Effector memory CD4-positive, alpha-beta T cell (primary cell): ENCODE data around the gene TRIM72.
"Not testable (repeated sequence)": the region's sequence is repeated elsewhere in the genome, so short reads cannot be mapped to it uniquely, and the experiment has no call there.

ENCODE experiments used
- DNase-seq, 3 donors: peaks; one replicate each; pipeline ENCODE4 v3.0.0-alpha.2; 2020
- H3K27ac ChIP-seq: 2 replicates; pipeline ENCODE4 v1.7.0; 2013; ENCODE audit warnings: mild to moderate bottlenecking, low read length, moderate library complexity; ENCODE audit not compliant: insufficient read depth, poor library complexity, severe bottlenecking
- H3K27me3 ChIP-seq: replicated peaks from 2 replicates; pipeline ENCODE4 v1.7.0; 2013; ENCODE audit warnings: mild to moderate bottlenecking, low read length; ENCODE audit not compliant: insufficient read depth, control insufficient read depth, poor library complexity, severe bottlenecking
- H3K36me3 ChIP-seq: 2 replicates; pipeline ENCODE4 v1.7.0; 2013; ENCODE audit warnings: mild to moderate bottlenecking, low read length, moderate library complexity; ENCODE audit not compliant: control insufficient read depth, insufficient read depth
- H3K4me1 ChIP-seq: 2 replicates; pipeline ENCODE4 v1.7.0; 2013; ENCODE audit warnings: low read length, mild to moderate bottlenecking; ENCODE audit not compliant: control insufficient read depth, insufficient read depth, poor library complexity, severe bottlenecking
- H3K4me3 ChIP-seq: 2 replicates; pipeline ENCODE4 v1.7.0; 2013; ENCODE audit warnings: low read length, low read depth, mild to moderate bottlenecking; ENCODE audit not compliant: insufficient read depth, poor library complexity, severe bottlenecking
- H3K9me3 ChIP-seq: 2 replicates; pipeline ENCODE4 v1.7.0; 2013; ENCODE audit warnings: mild to moderate bottlenecking, low read length, moderate library complexity; ENCODE audit not compliant: control insufficient read depth

The TRIM72 gene

DNA sequence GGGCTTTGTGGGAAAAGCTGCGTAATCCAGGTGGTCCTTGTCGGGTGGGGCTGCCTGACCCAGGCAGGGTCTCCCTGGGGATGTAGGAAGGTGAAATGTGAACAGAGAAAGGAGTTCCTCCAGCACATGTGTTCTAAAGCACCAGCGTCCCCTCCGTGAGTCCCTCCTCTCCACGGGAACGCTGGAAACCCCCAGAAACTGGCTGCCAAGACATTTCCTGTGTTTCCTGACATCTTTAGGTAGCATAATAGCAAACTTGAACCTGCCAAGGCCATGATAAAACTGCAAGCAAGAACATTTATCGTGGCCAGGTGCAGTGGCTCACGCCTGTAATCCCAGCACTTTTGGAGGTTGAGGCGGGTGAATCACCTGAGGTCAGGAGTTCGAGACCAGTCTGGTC, 15.6 kb downstream of the TRIM72 start:
- DNase-seq, result no peak
- Histone ChIP-seq H3K27me3 (no peaks in the 10 kb centered on the region), H3K27ac (no peak overlapping the region), H3K36me3 (no peaks in the 10 kb centered on the region), H3K4me1 (no peaks in the 10 kb centered on the region), H3K9me3 (no peaks in the 10 kb centered on the region), H3K4me3 (no peak overlapping the region)

DNA sequence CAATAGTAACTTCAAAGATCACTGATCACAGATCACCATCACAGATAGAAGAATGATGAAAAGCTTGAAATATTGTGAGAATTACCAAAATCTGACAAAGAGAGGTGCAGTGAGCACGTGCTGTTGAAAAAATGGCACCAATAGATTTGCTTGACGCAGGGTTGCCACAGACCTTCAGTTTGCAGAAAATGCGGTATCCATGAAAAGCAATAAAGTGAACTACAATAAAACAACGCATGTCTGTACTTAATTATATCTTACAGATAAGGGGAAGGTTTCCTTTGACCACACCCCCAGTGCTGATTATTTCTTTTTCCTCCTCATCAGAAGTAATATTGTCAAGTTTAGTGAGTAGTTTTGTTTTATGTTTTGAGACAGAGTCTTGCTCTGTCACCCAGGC, 24.1 kb downstream of the TRIM72 start:
- Histone ChIP-seq H3K36me3 (no peaks in the 10 kb centered on the region), H3K9me3 (no peaks in the 10 kb centered on the region), H3K27ac (no peak overlapping the region), H3K4me1 (no peaks in the 10 kb centered on the region), H3K27me3 (no peaks in the 10 kb centered on the region), H3K4me3 (no peak overlapping the region)
- no peak for DNase-seq

DNA sequence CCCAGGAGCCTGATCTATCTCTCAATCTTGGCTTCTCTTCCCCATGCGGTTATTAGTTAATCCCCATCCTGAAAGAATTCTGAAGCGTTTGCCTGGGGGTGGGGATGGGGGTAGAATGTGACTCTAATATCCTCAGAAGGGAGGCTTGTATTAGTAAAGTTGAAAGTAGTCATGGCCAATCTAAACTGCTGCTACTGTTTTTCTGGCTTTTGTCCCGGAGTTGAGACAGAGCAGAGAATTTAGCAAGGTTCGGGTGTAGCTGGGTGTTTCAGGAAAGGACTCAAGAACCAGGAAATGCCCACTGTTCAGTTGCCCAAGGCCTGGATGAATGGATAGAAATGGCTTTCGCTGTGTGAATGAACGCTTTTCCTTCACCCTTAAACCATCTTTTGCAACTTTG, 28.3 kb downstream of the TRIM72 start:
- Histone ChIP-seq H3K36me3 (no peaks in the 10 kb centered on the region), H3K27ac (no peak overlapping the region), H3K27me3 (no peaks in the 10 kb centered on the region), H3K4me1 (no peaks in the 10 kb centered on the region), H3K9me3 (no peaks in the 10 kb centered on the region), H3K4me3 (no peak overlapping the region)
- no peak for DNase-seq

DNA sequence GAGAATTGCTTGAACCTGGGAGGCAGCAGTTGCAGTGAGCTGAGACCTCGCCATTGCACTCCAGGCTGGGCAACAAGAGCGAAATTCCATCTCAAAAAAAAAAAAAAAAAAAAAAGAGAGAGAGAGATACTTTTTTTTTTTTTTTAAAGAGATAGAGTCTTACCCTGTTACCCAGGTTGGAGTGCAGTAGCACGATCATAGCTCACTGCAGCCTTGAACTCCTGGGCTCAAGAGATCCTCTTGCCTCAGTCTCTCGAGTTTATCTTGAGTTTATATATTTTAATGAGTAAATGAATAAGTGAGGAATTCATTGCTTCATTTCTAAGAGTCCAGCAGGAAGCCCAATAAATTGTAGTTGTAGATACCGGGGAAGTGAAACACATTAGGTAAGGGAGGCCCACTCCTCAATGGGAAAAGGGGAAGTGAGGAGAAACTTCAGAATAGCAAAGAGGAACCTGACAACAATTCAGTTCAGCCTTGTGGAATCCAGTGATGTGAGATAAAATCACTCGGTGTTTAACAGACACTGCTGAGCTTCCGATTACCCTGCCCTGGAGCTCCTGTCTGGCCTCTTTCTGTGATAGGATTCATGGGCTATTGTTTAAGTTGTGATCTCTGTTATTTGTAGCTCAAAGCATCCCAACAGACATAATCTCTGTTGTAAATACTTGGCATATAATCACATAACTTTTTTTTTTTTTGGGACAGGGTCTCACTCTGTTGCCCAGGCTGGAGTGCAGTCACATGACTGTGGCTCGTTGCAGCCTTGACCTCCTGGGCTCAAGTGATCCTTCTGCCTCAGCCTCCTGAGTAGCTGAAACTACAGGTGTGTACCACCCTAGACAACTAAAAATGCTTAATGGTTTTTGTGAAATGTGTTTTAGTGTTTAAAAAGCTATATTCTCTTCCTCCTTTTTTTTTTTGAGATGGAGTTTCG, 30.1 kb downstream of the TRIM72 start:
- Histone ChIP-seq H3K27ac (no peak overlapping the region), H3K4me3 (no peak overlapping the region)

DNA sequence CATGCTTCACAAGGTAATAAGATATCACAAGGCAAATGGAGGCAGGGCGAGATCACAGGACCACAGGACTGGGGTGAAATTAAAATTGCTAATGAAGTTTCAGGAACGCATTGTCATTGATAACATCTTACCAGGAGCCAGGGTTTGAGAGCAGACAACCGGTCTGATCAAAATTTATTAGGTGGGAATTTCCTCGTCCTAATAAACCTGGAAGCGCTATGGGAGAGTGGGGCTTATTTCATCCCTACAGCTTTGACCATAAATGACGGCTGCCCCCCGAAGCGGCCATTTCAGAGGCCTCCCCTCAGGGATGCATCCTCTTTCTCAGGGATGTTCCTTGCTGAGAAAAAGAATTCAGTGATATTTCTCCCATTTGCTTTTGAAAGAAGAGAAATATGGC, 31.7 kb downstream of the TRIM72 start:
- DNase-seq, H3K36me3 ChIP-seq, H3K27ac ChIP-seq, H3K4me1 ChIP-seq, H3K27me3 ChIP-seq, H3K4me3 ChIP-seq, H3K9me3 ChIP-seq: not testable (repeated sequence)

More for the DNA sequence above, 30.1 kb downstream of the TRIM72 start:
- no peaks in the 10 kb centered on the region for H3K9me3 ChIP-seq
- no peaks in the 10 kb centered on the region for H3K27me3 ChIP-seq
- H3K4me1 ChIP-seq, result no peaks in the 10 kb centered on the region
- DNase-seq, result no peak
- H3K36me3 ChIP-seq, result no peaks in the 10 kb centered on the region

DNA sequence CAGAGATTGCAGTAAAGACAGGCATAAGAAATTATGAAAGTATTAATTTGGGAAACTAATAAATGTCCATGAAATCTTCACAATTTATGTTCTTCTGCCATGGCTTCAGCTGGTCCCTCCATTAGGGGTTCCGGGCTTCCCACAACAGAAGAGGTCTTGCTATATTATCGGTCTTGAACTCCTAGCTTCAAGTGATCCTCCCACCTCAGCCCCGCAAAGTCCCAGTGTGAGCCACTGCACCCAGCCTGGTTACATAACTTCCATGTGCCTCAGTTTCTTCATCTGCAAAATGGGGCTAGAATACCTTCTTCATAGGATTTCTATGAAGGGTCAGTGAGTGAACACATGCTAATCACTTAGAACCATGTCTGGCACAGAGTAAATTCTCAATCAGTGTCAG, 32.4 kb downstream of the TRIM72 start:
- no peak overlapping the region for H3K4me3 ChIP-seq
- H3K9me3 ChIP-seq, result no peaks in the 10 kb centered on the region
- peaks cover 6% of the 10 kb centered on the region for H3K4me1 ChIP-seq
- no peak overlapping the region for H3K27ac ChIP-seq
- DNase-seq, result no peak
- H3K36me3 ChIP-seq, result no peaks in the 10 kb centered on the region
- H3K27me3 ChIP-seq, result no peaks in the 10 kb centered on the region

DNA sequence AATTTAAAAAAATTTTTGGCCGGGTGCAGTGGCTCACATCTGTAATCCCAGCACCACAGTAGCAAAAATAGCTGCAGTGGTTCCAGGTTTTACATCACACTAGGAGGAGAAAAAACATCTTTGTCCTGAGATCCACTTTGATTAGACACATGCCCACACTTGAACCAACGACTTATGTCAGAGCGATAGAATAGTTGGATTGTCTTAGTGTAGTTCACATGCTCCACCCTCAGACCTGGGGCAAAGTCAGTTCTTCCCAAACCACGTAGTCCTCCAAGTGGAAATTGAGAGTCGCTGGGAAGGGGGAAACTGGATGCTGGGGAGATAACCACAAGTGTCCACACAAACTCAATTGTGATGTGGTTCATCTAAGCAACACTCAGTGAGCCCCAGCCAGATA, 34.4 kb downstream of the TRIM72 start:
- no peaks in the 10 kb centered on the region for H3K27me3 ChIP-seq
- no peaks in the 10 kb centered on the region for H3K9me3 ChIP-seq
- H3K36me3 ChIP-seq, result no peaks in the 10 kb centered on the region
- DNase-seq, result no peak
- H3K27ac ChIP-seq, result no peak overlapping the region
- H3K4me3 ChIP-seq, result no peak overlapping the region
- peaks cover 6% of the 10 kb centered on the region for H3K4me1 ChIP-seq

DNA sequence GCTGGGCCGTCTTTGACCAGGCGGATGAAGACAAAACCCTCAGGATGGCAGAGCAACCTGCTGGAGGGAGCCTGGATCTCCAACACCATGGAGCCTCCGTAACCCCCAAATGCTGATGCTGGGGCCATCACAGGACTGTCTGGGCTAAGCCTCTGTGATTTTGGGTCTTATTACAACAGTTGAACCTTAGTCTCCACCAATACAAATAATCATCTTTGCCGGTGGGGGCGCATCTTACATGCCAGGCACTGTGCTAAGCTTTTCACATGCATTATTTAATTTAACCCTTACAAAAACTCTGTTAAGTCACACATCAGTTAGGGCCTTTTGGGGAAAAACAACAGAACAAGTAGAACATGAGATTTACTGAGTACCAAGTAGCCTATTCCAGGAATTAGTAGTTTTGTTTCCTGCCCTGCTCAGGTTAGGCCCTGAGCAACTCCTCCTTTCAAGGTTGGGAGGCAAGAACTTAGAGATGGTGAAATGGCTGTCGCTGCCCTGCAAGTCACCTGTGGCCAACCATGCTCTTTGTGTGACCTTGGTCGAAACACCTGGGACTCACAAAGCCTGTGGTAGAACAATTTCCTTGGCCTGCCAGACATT, 37.0 kb downstream of the TRIM72 start:
- no peak for DNase-seq
- Histone ChIP-seq H3K9me3 (no peaks in the 10 kb centered on the region), H3K4me1 (peaks cover 6% of the 10 kb centered on the region), H3K36me3 (no peaks in the 10 kb centered on the region), H3K27ac (no peak overlapping the region), H3K4me3 (no peak overlapping the region), H3K27me3 (no peaks in the 10 kb centered on the region)

DNA sequence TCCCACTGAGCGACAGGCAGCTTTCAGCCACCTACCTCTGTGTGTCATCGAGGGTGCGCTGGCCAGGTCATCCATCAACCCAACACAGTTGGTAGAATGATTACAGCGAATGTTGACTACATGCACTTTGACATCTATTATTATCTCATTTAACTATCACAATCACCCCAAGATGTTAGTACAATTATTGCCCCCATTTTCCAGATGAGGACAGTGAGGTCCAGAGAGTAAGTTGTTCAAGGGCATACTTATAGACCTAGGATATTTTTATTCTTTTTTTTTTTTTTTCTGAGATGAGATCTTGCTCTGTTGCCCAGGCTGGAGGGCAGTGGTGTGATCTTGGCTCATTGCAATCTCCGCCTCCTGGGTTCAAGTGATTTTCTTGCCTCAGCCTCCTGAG, 37.5 kb downstream of the TRIM72 start:
- peaks cover 6% of the 10 kb centered on the region for H3K4me1 ChIP-seq
- DNase-seq, result no peak
- no peaks in the 10 kb centered on the region for H3K9me3 ChIP-seq
- H3K4me3 ChIP-seq, result no peak overlapping the region
- no peaks in the 10 kb centered on the region for H3K27me3 ChIP-seq
- H3K36me3 ChIP-seq, result no peaks in the 10 kb centered on the region
- no peak overlapping the region for H3K27ac ChIP-seq

DNA sequence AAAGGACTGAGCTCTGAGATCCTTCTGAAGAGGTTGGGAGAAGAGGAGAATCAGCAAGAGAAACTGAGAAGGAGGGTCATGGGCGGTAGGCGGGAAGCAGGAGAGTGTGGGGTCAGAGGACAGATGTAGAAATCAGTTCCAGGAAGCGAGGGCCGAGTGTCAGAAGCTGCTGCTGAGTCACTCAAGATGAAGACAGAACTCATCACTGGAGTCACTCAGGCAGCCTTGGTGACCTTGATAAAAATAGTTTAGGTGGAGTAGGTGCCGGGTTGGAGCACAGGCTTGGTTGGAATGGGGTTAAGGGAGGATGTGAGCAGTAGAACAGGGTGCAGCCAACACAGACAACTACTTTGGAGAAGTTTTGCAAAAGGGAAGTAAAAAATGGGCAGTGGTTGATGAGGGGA, 39.7 kb downstream of the TRIM72 start:
- DNase-seq, result no peak

More for the DNA sequence above, 39.7 kb downstream of the TRIM72 start:
- Histone ChIP-seq H3K9me3 (no peaks in the 10 kb centered on the region), H3K4me3 (no peak overlapping the region), H3K27me3 (no peaks in the 10 kb centered on the region), H3K27ac (no peak overlapping the region), H3K4me1 (peaks cover 6% of the 10 kb centered on the region), H3K36me3 (no peaks in the 10 kb centered on the region)
